PC-9 (cell line): ENCODE data around the gene CYP4A11.
A peak's percentile ranks its signal among the peaks of the same experiment; 100 is the strongest.

Experiments used
- CTCF ChIP-seq: fragments of 200-600 bp; sonication (generic); conservative IDR thresholded peaks from 2 replicates; pipeline ENCODE4 v1.6.1; 2017; ENCODE audit warnings: mixed run types, antibody characterized with exemption, mild to moderate bottlenecking, moderate library complexity
- EZH2 ChIP-seq: fragments of 200-600 bp; sonication (generic); IDR thresholded peaks from 2 replicates; pipeline ENCODE4 v1.8.0; 2017; ENCODE audit warnings: antibody characterized with exemption, low read depth

GRCh38 chr1:46969014-46969619 lies 27.8 kb upstream of the CYP4A11 start:
- peak; percentile 50; the same call in 1 of the 2 replicates for TF ChIP-seq CTCF
- TF ChIP-seq EZH2 = no peak
